Stimulated activated effector memory CD8-positive, alpha-beta T cell treated with anti-CD3 and anti-CD28 coated beads, Interleukin-12 subunit alpha, Interleukin-12 subunit beta, amount 100 ng/mL, for 72 hours (primary cell): ENCODE data around the gene ARL6IP1.

ENCODE experiments used
- ATAC-seq: fragments of 150-1000 bp; cut with Tn5 transposase; 2 replicates; pipeline ENCODE4 v1.10.0; 2021
- DNase-seq, 2 donors: peaks; one replicate each; pipeline ENCODE4 v3.0.0; 2021 to 2022; ENCODE audit warnings: low spot score in 2 of 2
- H3K27ac Mint-ChIP-seq: one replicate; pipeline ENCODE4 v1.8.0; 2022; ENCODE audit warnings: mild to moderate bottlenecking, mixed read lengths
- H3K36me3 Mint-ChIP-seq: one replicate; pipeline ENCODE4 v1.8.0; 2022; ENCODE audit warnings: mild to moderate bottlenecking, mixed read lengths
- H3K4me1 Mint-ChIP-seq: one replicate; pipeline ENCODE4 v1.8.0; 2022; ENCODE audit warnings: mixed read lengths
- H3K4me3 Mint-ChIP-seq: one replicate; pipeline ENCODE4 v1.8.0; 2022; ENCODE audit warnings: mild to moderate bottlenecking, mixed read lengths
- H3K9me3 Mint-ChIP-seq: one replicate; pipeline ENCODE4 v1.8.0; 2022; ENCODE audit warnings: mixed read lengths

ARL6IP1 gene

GRCh38 chr16:18801145-18801972, at the start of gene ARL6IP1:
TSS of gene ARL6IP1 (minus strand) at chr16:18801549. CDS start at chr16:18801466, 83 bp downstream.
- peak; percentile 96 for ATAC-seq
- peak; percentile 97 to 99 for DNase-seq
- Mint-ChIP-seq H3K36me3 (peaks cover 71% of the 10 kb centered on the region), H3K4me3 (peak within 1 kb of the TSS; percentile 94), H3K4me1 (peaks cover 52% of the 10 kb centered on the region), H3K27ac (peak within 1 kb of the TSS; percentile 99), H3K9me3 (no peaks in the 10 kb centered on the region)

GRCh38 chr16:18846416-18846815, 45.1 kb upstream of the ARL6IP1 start:
- peaks cover 100% of the 10 kb centered on the region for H3K36me3 Mint-ChIP-seq
- no peaks in the 10 kb centered on the region for H3K9me3 Mint-ChIP-seq
- no peak for DNase-seq
- ATAC-seq: no peak
- H3K4me1 Mint-ChIP-seq: no peaks in the 10 kb centered on the region
- H3K27ac Mint-ChIP-seq: peak overlapping the region; percentile 45
- H3K4me3 Mint-ChIP-seq: no peak overlapping the region

GRCh38 chr16:18842565-18842964, 41.2 kb upstream of the ARL6IP1 start:
- Mint-ChIP-seq H3K27ac (no peak overlapping the region), H3K4me1 (peaks cover 5% of the 10 kb centered on the region), H3K9me3 (no peaks in the 10 kb centered on the region), H3K4me3 (no peak overlapping the region), H3K36me3 (peaks cover 100% of the 10 kb centered on the region)
- ATAC-seq (no peak), DNase-seq (no peak)

GRCh38 chr16:18841833-18842525, 40.6 kb upstream of the ARL6IP1 start:
- H3K9me3 Mint-ChIP-seq: no peaks in the 10 kb centered on the region
- H3K4me3 Mint-ChIP-seq: no peak overlapping the region
- DNase-seq (no peak), ATAC-seq (no peak)
- peaks cover 100% of the 10 kb centered on the region for H3K36me3 Mint-ChIP-seq
- no peak overlapping the region for H3K27ac Mint-ChIP-seq
- H3K4me1 Mint-ChIP-seq: peaks cover 9% of the 10 kb centered on the region

GRCh38 chr16:18839555-18839954, 38.2 kb upstream of the ARL6IP1 start:
- ATAC-seq (no peak), DNase-seq (no peak)
- peaks cover 100% of the 10 kb centered on the region for H3K36me3 Mint-ChIP-seq
- H3K4me3 Mint-ChIP-seq: no peak overlapping the region
- no peak overlapping the region for H3K27ac Mint-ChIP-seq
- H3K9me3 Mint-ChIP-seq: no peaks in the 10 kb centered on the region
- peaks cover 17% of the 10 kb centered on the region for H3K4me1 Mint-ChIP-seq

- Mint-ChIP-seq H3K36me3 (peaks cover 100% of the 10 kb centered on the region), H3K4me3 (no peak overlapping the region), H3K4me1 (peaks cover 17% of the 10 kb centered on the region), H3K27ac (peak overlapping the region; percentile 77), H3K9me3 (no peaks in the 10 kb centered on the region)
- DNase-seq (no peak), ATAC-seq (peak; percentile 98)
Observed at GRCh38 chr16:18836702-18837101, 35.4 kb upstream of the ARL6IP1 start.

- no peak overlapping the region for H3K27ac Mint-ChIP-seq
- H3K4me1 Mint-ChIP-seq: peaks cover 17% of the 10 kb centered on the region
- ATAC-seq (no peak), DNase-seq (no peak)
- no peaks in the 10 kb centered on the region for H3K9me3 Mint-ChIP-seq
- peaks cover 100% of the 10 kb centered on the region for H3K36me3 Mint-ChIP-seq
- no peak overlapping the region for H3K4me3 Mint-ChIP-seq
Observed at GRCh38 chr16:18834864-18835263, 33.5 kb upstream of the ARL6IP1 start.

GRCh38 chr16:18833707-18834505, 32.6 kb upstream of the ARL6IP1 start:
- Mint-ChIP-seq H3K36me3 (peaks cover 100% of the 10 kb centered on the region), H3K4me3 (no peak overlapping the region), H3K4me1 (peaks cover 17% of the 10 kb centered on the region), H3K27ac (no peak overlapping the region), H3K9me3 (no peaks in the 10 kb centered on the region)
- DNase-seq (no peak), ATAC-seq (no peak)

- H3K4me1 Mint-ChIP-seq: peaks cover 19% of the 10 kb centered on the region
- no peak overlapping the region for H3K4me3 Mint-ChIP-seq
- DNase-seq (no peak), ATAC-seq (no peak)
- H3K27ac Mint-ChIP-seq: no peak overlapping the region
- no peaks in the 10 kb centered on the region for H3K9me3 Mint-ChIP-seq
- peaks cover 100% of the 10 kb centered on the region for H3K36me3 Mint-ChIP-seq
Observed at GRCh38 chr16:18832613-18833012, 31.3 kb upstream of the ARL6IP1 start.

GRCh38 chr16:18832006-18832405, 30.7 kb upstream of the ARL6IP1 start:
- no peak for DNase-seq
- Mint-ChIP-seq H3K27ac (no peak overlapping the region), H3K36me3 (peaks cover 99% of the 10 kb centered on the region), H3K4me3 (no peak overlapping the region), H3K9me3 (no peaks in the 10 kb centered on the region), H3K4me1 (peaks cover 14% of the 10 kb centered on the region)
- no peak for ATAC-seq

GRCh38 chr16:18829251-18829650, 27.9 kb upstream of the ARL6IP1 start:
- H3K4me1 Mint-ChIP-seq: peaks cover 6% of the 10 kb centered on the region
- no peak overlapping the region for H3K4me3 Mint-ChIP-seq
- no peak overlapping the region for H3K27ac Mint-ChIP-seq
- ATAC-seq (no peak), DNase-seq (no peak)
- peaks cover 75% of the 10 kb centered on the region for H3K36me3 Mint-ChIP-seq
- H3K9me3 Mint-ChIP-seq: no peaks in the 10 kb centered on the region

- ATAC-seq (no peak), DNase-seq (no peak)
- H3K4me1 Mint-ChIP-seq: peaks cover 6% of the 10 kb centered on the region
- no peaks in the 10 kb centered on the region for H3K9me3 Mint-ChIP-seq
- H3K27ac Mint-ChIP-seq: peak overlapping the region; percentile 1
- H3K4me3 Mint-ChIP-seq: no peak overlapping the region
- peaks cover 62% of the 10 kb centered on the region for H3K36me3 Mint-ChIP-seq
Observed at GRCh38 chr16:18827890-18828289, 26.5 kb upstream of the ARL6IP1 start.

GRCh38 chr16:18816286-18816685, 14.9 kb upstream of the ARL6IP1 start:
- DNase-seq (no peak), ATAC-seq (no peak)
- no peak overlapping the region for H3K27ac Mint-ChIP-seq
- no peaks in the 10 kb centered on the region for H3K9me3 Mint-ChIP-seq
- peaks cover 97% of the 10 kb centered on the region for H3K36me3 Mint-ChIP-seq
- no peak overlapping the region for H3K4me3 Mint-ChIP-seq
- peaks cover 8% of the 10 kb centered on the region for H3K4me1 Mint-ChIP-seq

GRCh38 chr16:18811925-18812324, 10.6 kb upstream of the ARL6IP1 start:
- no peaks in the 10 kb centered on the region for H3K4me1 Mint-ChIP-seq

GRCh38 chr16:18809165-18809564, 7.8 kb upstream of the ARL6IP1 start:
- H3K4me1 Mint-ChIP-seq: peaks cover 9% of the 10 kb centered on the region
- no peaks in the 10 kb centered on the region for H3K9me3 Mint-ChIP-seq
- DNase-seq (no peak), ATAC-seq (no peak)
- H3K4me3 Mint-ChIP-seq: no peak overlapping the region
- peaks cover 89% of the 10 kb centered on the region for H3K36me3 Mint-ChIP-seq
- H3K27ac Mint-ChIP-seq: no peak overlapping the region

More at GRCh38 chr16:18811925-18812324, 10.6 kb upstream of the ARL6IP1 start:
- no peaks in the 10 kb centered on the region for H3K9me3 Mint-ChIP-seq
- no peak overlapping the region for H3K4me3 Mint-ChIP-seq
- H3K27ac Mint-ChIP-seq: peak overlapping the region; percentile 60
- peaks cover 100% of the 10 kb centered on the region for H3K36me3 Mint-ChIP-seq
- ATAC-seq (no peak), DNase-seq (no peak)
